Thyroid gland (tissue), 4 donors: ENCODE data around the gene SPATA17. TPM values are rescaled to one million over a fixed set of nuclear protein-coding genes. Genes with fewer than 3 reads are reported as not detected.

ENCODE experiments used
- DNase-seq, 2 donors: peaks; one replicate each; pipeline ENCODE4 v3.0.0-alpha.2; 2019
- H3K27ac ChIP-seq, 3 donors: fragments of 200-600 bp; sonication (generic); 1 replicate in 2 of 3; 2 replicates in 1 of 3; pipeline ENCODE4 v1.5.1; 2016 to 2019; ENCODE audit warnings: mild to moderate bottlenecking in 1 of 3, moderate library complexity in 1 of 3
- H3K27me3 ChIP-seq: fragments of 200-600 bp; sonication (generic); one replicate; pipeline ENCODE4 v1.5.1; 2019
- H3K36me3 ChIP-seq, 2 donors: fragments of 200-600 bp; sonication (generic); one replicate each; pipeline ENCODE4 v1.5.1; 2016 to 2019
- H3K4me1 ChIP-seq, 2 donors: fragments of 200-600 bp; sonication (generic); one replicate each; pipeline ENCODE4 v1.5.1; 2017 to 2019
- H3K4me3 ChIP-seq, 3 donors: fragments of 200-600 bp; sonication (generic); replicated peaks in 1 of 3; 1 replicate in 2 of 3; 2 replicates in 1 of 3; pipeline ENCODE4 v1.5.1; 2016; ENCODE audit warnings: mild to moderate bottlenecking in 1 of 3
- H3K9me3 ChIP-seq: fragments of 200-600 bp; sonication (generic); one replicate; pipeline ENCODE4 v1.5.1; 2017
- CTCF ChIP-seq, 6 experiments: fragments of 200-600 bp in 3 of 6; fragments of 450-650 bp in 3 of 6; sonication (generic) in 3 of 6; IDR thresholded peaks; one replicate each; pipeline ENCODE4 v1.5.1; 2016 to 2019; ENCODE audit warnings: antibody characterized with exemption in 6 of 6, mild to moderate bottlenecking in 2 of 6, inconsistent platforms in 1 of 6, moderate library complexity in 1 of 6
- POLR2A ChIP-seq, 2 donors: fragments of 450-650 bp; IDR thresholded peaks; one replicate each; pipeline ENCODE4 v1.6.1; 2017; ENCODE audit warnings: antibody characterized with exemption in 2 of 2, mild to moderate bottlenecking in 2 of 2, moderate library complexity in 1 of 2
- WGBS, 2 donors: methylation state at CpG; one replicate each; pipeline ENCODE4 v1.1.5; 2017; 5-methylcytosine and 5-hydroxymethylcytosine counted together
- intact Hi-C: fragments of 100-400 bp; cut with DNase I; formaldehyde crosslinking; loops from one replicate; pipeline ENCODE4 v1.15.1; 2023
- total RNA-seq, 4 donors: library from RNA; depleted of rRNA; stranded (reverse); fragments of >200 nt; gene quantifications; one replicate each; pipeline ENCODE4 v1.2.3, GENCODE V29; 2016

Gene SPATA17
- total RNA-seq, 4 donors from 2014 or later = 1.2 to 5.8 (median 3.2) TPM

DNA sequence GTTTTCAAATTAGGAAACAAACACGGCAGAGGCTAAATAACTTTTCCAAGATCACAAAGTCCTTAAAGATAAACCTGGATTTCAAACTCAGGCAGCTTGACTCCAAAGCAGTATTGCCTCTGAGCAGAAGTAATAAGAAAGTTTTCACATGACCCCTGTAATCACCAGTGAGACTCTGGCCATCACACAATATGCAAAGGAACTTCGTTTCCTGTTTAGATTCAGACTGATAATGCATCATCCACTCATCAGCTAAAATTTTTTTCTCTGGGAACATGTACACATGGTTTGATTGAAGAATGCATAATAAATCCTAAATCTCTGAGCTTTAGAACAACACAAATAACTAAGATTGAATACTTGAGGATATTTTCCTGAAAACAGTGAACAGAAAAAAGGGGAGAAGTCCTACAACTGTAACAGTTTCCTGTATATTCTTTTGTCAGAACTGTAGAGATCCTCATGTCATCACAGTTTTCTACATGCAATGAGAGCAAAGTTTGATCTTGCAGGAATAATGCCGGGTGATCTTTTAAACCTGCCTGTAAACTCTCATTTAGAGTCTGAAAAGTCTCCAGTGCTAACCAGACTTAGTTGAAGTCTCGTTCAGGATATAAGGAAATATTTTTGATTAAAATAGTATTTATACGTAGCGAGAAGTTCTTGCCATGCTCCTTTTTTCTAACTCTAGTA is 225.3 kb downstream of the SPATA17 start:
- TF ChIP-seq CTCF (IDR thresholded peaks at IDR 0.05) (no peak), POLR2A (IDR thresholded peaks at IDR 0.05) (no peak)
- 70% methylated on average over 6 of the region's 6 CpGs for WGBS, 2 donors

GRCh38 chr1:217857061-217857460 is 225.9 kb downstream of the SPATA17 start:
- H3K4me1 ChIP-seq = peaks cover 8 to 10% of the 10 kb centered on the region in 2 donors
- H3K27ac ChIP-seq = no peak overlapping the region
- no peaks in the 10 kb centered on the region for H3K27me3 ChIP-seq
- H3K9me3 ChIP-seq = no peaks in the 10 kb centered on the region
- no peaks in the 10 kb centered on the region for H3K36me3 ChIP-seq
- peak; percentile 39 to 59 for DNase-seq
- no peak overlapping the region for H3K4me3 ChIP-seq
- WGBS, 2 donors = 13 to 21% methylated on average over 5 of the region's 5 CpGs
- intact Hi-C loops = no loop called here
- TF ChIP-seq CTCF (IDR thresholded peaks at IDR 0.05) (no peak), POLR2A (IDR thresholded peaks at IDR 0.05) (no peak)

More for the DNA sequence above, 225.3 kb downstream of the SPATA17 start:
- Histone ChIP-seq H3K36me3 (no peaks in the 10 kb centered on the region), H3K4me1 (peaks cover 8 to 10% of the 10 kb centered on the region in 2 donors), H3K27me3 (no peaks in the 10 kb centered on the region), H3K4me3 (no peak overlapping the region), H3K9me3 (no peaks in the 10 kb centered on the region), H3K27ac (no peak overlapping the region)
- intact Hi-C loops = no loop called here
- no peak for DNase-seq

GRCh38 chr1:217861658-217862057 is 230.5 kb downstream of the SPATA17 start:
- WGBS, 2 donors = 79 to 86% methylated on average over 1 of the region's 1 CpG
- TF ChIP-seq POLR2A (IDR thresholded peaks at IDR 0.05) = no peak
- TF ChIP-seq CTCF (IDR thresholded peaks at IDR 0.05) = no peak

DNA sequence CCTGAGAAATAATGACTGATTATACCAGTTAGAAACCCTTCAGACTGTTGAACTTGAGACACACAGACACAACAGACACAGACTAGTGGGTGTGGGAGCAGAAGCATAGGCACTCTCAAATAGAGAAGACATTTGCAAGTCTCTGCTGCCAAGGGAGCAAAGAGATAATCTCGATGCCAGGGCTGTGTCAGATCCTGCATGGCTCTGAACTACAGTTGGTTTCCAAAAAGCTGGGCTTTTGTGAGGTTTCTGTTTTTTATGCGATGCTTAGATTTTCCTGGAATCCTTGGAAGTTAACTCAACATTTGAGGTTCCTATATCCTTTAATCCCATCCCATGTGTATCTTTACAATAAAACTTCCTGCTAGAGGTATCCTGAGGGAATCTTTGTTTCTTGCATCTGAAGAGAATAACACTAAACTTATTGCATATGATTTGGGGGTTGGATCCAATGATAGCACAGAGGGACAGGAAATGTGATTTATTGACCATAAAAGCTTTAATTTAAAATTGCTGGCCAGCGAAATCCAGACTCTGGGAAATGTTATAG is 236.4 kb downstream of the SPATA17 start:
- 75 to 79% methylated on average over 3 of the region's 3 CpGs for WGBS, 2 donors
- Histone ChIP-seq H3K4me1 (no peaks in the 10 kb centered on the region), H3K27me3 (no peaks in the 10 kb centered on the region), H3K27ac (no peak overlapping the region), H3K36me3 (no peaks in the 10 kb centered on the region), H3K4me3 (no peak overlapping the region), H3K9me3 (no peaks in the 10 kb centered on the region)
- intact Hi-C loops = no loop called here
- no peak for DNase-seq
- TF ChIP-seq CTCF (IDR thresholded peaks at IDR 0.05) (no peak), POLR2A (IDR thresholded peaks at IDR 0.05) (no peak)

More at GRCh38 chr1:217861658-217862057, 230.5 kb downstream of the SPATA17 start:
- Histone ChIP-seq H3K36me3 (no peaks in the 10 kb centered on the region), H3K27me3 (no peaks in the 10 kb centered on the region), H3K4me3 (no peak overlapping the region), H3K9me3 (no peaks in the 10 kb centered on the region), H3K27ac (no peak overlapping the region), H3K4me1 (peaks cover 8 to 9% of the 10 kb centered on the region in 2 donors)
- intact Hi-C loops = no loop called here
- no peak for DNase-seq

DNA sequence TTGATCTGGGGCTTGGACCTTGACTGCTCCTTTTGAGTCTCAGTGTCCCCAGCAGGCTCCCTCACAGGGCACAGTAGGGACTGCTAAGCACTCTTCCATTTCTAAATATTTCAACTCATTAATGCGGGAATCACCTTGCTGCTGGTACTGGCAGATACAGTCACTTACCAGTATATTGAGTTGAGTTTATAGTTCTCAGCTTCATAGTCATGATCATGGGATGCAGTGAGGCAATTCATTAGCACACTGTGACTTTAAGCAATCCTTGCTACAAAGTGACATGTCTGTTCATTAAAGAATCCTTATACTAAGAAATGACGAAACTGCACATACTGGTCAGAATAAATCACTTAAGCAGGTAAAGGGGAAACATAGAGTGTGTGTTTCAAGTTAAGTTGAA is 240.8 kb downstream of the SPATA17 start:
- H3K4me1 ChIP-seq = no peaks in the 10 kb centered on the region
- intact Hi-C loops = no loop called here
- no peaks in the 10 kb centered on the region for H3K9me3 ChIP-seq
- no peak overlapping the region for H3K4me3 ChIP-seq
- DNase-seq = no peak
- TF ChIP-seq CTCF (IDR thresholded peaks at IDR 0.05) (no peak), POLR2A (IDR thresholded peaks at IDR 0.05) (no peak)
- no peaks in the 10 kb centered on the region for H3K27me3 ChIP-seq
- H3K36me3 ChIP-seq = no peaks in the 10 kb centered on the region
- no peak overlapping the region for H3K27ac ChIP-seq
- 96 to 97% methylated on average over 2 of the region's 2 CpGs for WGBS, 2 donors
